Measurements from ENCODE around the gene LRRC31.
A peak's percentile ranks its signal among the peaks of the same experiment; 100 is the strongest.

Gene LRRC31

GRCh38 chr3:169811631-169812331, 58.0 kb downstream of the LRRC31 start (continued):
- no peak for TF ChIP-seq ZNF394 (tag by site-specific recombination; IDR thresholded peaks at IDR 0.05; ENCODE audit: borderline replicate concordance)
- 0 out of 2 replicates have a peak, but pooled peaks have one; percentile 38 for TF ChIP-seq ZNF423 (tag by site-specific recombination; IDR thresholded peaks at IDR 0.05)
- no peak for TF ChIP-seq ZNF48 (tag by site-specific recombination; IDR thresholded peaks at IDR 0.05)
- no peak for TF ChIP-seq ZNF658 (tag by site-specific recombination; IDR thresholded peaks at IDR 0.05)
- no peak for TF ChIP-seq SP7 (tag by site-specific recombination; IDR thresholded peaks at IDR 0.05)
- 0 out of 2 replicates have a peak, but pooled peaks have one; percentile 11 for TF ChIP-seq ZBTB7A (tag by site-specific recombination; IDR thresholded peaks at IDR 0.05; ENCODE audit: low read depth)
- TF ChIP-seq ZNF530 (tag by site-specific recombination; IDR thresholded peaks at IDR 0.05; ENCODE audit: low read depth) = no peak
- peak; percentile 43 for TF ChIP-seq ZNF335 (tag by site-specific recombination; conservative IDR thresholded peaks at IDR 0.05)
- TF ChIP-seq, protein P1, sequence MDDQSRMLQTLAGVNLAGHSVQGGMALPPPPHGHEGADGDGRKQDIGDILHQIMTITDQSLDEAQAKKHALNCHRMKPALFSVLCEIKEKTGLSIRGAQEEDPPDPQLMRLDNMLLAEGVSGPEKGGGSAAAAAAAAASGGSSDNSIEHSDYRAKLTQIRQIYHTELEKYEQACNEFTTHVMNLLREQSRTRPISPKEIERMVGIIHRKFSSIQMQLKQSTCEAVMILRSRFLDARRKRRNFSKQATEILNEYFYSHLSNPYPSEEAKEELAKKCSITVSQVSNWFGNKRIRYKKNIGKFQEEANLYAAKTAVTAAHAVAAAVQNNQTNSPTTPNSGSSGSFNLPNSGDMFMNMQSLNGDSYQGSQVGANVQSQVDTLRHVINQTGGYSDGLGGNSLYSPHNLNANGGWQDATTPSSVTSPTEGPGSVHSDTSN (CRISPR knock-in tag; IDR thresholded peaks at IDR 0.05) = no peak
- no peak for TF ChIP-seq ZNF580 (tag by site-specific recombination; IDR thresholded peaks at IDR 0.05)
- no peak for TF ChIP-seq ZNF837 (tag by site-specific recombination; IDR thresholded peaks at IDR 0.05)
- no peak for TF ChIP-seq ZNF544 (tag by site-specific recombination; IDR thresholded peaks at IDR 0.05)
- TF ChIP-seq ZNF585B (tag by site-specific recombination; IDR thresholded peaks at IDR 0.05) = no peak
- no peak for TF ChIP-seq KLF7 (tag by site-specific recombination; IDR thresholded peaks at IDR 0.05; ENCODE audit: borderline replicate concordance)
- no peak for TF ChIP-seq BCL11A (tag by site-specific recombination; IDR thresholded peaks at IDR 0.05; ENCODE audit: low read depth)
- TF ChIP-seq ZNF341 (tag by site-specific recombination; IDR thresholded peaks at IDR 0.05; ENCODE audit: low read depth) = peak; percentile 66
- TF ChIP-seq ZNF561 (tag by site-specific recombination; IDR thresholded peaks at IDR 0.05; ENCODE audit: borderline replicate concordance) = no peak
- TF ChIP-seq, protein P2, sequence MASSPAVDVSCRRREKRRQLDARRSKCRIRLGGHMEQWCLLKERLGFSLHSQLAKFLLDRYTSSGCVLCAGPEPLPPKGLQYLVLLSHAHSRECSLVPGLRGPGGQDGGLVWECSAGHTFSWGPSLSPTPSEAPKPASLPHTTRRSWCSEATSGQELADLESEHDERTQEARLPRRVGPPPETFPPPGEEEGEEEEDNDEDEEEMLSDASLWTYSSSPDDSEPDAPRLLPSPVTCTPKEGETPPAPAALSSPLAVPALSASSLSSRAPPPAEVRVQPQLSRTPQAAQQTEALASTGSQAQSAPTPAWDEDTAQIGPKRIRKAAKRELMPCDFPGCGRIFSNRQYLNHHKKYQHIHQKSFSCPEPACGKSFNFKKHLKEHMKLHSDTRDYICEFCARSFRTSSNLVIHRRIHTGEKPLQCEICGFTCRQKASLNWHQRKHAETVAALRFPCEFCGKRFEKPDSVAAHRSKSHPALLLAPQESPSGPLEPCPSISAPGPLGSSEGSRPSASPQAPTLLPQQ (tag by site-specific recombination; IDR thresholded peaks at IDR 0.05) = no peak
- TF ChIP-seq TCF7L2 (IDR thresholded peaks at IDR 0.05; ENCODE audit: borderline replicate concordance, low read depth, low read length) = no peak
- TF ChIP-seq ZNF37A (tag by site-specific recombination; IDR thresholded peaks at IDR 0.05) = no peak
- TF ChIP-seq ZNF629 (tag by site-specific recombination; IDR thresholded peaks at IDR 0.05) = peak; percentile 18; the same call in 1 of the 2 replicates
- TF ChIP-seq ZNF16 (tag by site-specific recombination; IDR thresholded peaks at IDR 0.05; ENCODE audit: low read depth) = no peak
- TF ChIP-seq, protein P3, sequence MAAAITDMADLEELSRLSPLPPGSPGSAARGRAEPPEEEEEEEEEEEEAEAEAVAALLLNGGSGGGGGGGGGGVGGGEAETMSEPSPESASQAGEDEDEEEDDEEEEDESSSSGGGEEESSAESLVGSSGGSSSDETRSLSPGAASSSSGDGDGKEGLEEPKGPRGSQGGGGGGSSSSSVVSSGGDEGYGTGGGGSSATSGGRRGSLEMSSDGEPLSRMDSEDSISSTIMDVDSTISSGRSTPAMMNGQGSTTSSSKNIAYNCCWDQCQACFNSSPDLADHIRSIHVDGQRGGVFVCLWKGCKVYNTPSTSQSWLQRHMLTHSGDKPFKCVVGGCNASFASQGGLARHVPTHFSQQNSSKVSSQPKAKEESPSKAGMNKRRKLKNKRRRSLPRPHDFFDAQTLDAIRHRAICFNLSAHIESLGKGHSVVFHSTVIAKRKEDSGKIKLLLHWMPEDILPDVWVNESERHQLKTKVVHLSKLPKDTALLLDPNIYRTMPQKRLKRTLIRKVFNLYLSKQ (tag by site-specific recombination; IDR thresholded peaks at IDR 0.05; ENCODE audit: borderline replicate concordance) = no peak
- no peak for TF ChIP-seq ZBTB21 (tag by site-specific recombination; IDR thresholded peaks at IDR 0.05)
- TF ChIP-seq ZNF324 (tag by site-specific recombination; IDR thresholded peaks at IDR 0.05) = no peak
- no peak for TF ChIP-seq RBAK (tag by site-specific recombination; IDR thresholded peaks at IDR 0.05)
- no peak for TF ChIP-seq TRIM28 (IDR thresholded peaks at IDR 0.05; ENCODE audit: borderline replicate concordance, low read length)
- TF ChIP-seq ZNF623 (tag by site-specific recombination; IDR thresholded peaks at IDR 0.05) = no peak
- no peak for TF ChIP-seq ZNF510 (tag by site-specific recombination; IDR thresholded peaks at IDR 0.05; ENCODE audit: insufficient replicate concordance)
- no peak for TF ChIP-seq ZNF121 (tag by site-specific recombination; IDR thresholded peaks at IDR 0.05)
- no peak for TF ChIP-seq ZNF610 (tag by site-specific recombination; IDR thresholded peaks at IDR 0.05; ENCODE audit: borderline replicate concordance)
- TF ChIP-seq ZNF792 (tag by site-specific recombination; IDR thresholded peaks at IDR 0.05) = no peak
- TF ChIP-seq ZNF214 (tag by site-specific recombination; IDR thresholded peaks at IDR 0.05; ENCODE audit: borderline replicate concordance) = no peak
- TF ChIP-seq ZNF19 (tag by site-specific recombination; IDR thresholded peaks at IDR 0.05; ENCODE audit: low read depth) = no peak
- TF ChIP-seq, protein P4, sequence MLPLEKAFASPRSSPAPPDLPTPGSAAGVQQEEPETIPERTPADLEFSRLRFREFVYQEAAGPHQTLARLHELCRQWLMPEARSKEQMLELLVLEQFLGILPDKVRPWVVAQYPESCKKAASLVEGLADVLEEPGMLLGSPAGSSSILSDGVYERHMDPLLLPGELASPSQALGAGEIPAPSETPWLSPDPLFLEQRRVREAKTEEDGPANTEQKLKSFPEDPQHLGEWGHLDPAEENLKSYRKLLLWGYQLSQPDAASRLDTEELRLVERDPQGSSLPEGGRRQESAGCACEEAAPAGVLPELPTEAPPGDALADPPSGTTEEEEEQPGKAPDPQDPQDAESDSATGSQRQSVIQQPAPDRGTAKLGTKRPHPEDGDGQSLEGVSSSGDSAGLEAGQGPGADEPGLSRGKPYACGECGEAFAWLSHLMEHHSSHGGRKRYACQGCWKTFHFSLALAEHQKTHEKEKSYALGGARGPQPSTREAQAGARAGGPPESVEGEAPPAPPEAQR (tag by site-specific recombination; IDR thresholded peaks at IDR 0.05) = no peak
- TF ChIP-seq ZNF155 (tag by site-specific recombination; IDR thresholded peaks at IDR 0.05) = no peak
